Activated T-helper 1 cell treated with anti-CD3 and anti-CD28 coated beads, Interleukin-2, amount 50 U/mL, for 16 hours (primary cell): ENCODE measurements around the gene CMTM8.
"Not testable (repeated sequence)": the region's sequence is repeated elsewhere in the genome, so short reads cannot be mapped to it uniquely, and the experiment has no call there.

Experiments
- DNase-seq, 2 donors: peaks; one replicate each; pipeline ENCODE4 v3.0.0-alpha.2; 2020; ENCODE audit warnings: low read depth in 1 of 2, low spot score in 1 of 2

Gene CMTM8

DNA sequence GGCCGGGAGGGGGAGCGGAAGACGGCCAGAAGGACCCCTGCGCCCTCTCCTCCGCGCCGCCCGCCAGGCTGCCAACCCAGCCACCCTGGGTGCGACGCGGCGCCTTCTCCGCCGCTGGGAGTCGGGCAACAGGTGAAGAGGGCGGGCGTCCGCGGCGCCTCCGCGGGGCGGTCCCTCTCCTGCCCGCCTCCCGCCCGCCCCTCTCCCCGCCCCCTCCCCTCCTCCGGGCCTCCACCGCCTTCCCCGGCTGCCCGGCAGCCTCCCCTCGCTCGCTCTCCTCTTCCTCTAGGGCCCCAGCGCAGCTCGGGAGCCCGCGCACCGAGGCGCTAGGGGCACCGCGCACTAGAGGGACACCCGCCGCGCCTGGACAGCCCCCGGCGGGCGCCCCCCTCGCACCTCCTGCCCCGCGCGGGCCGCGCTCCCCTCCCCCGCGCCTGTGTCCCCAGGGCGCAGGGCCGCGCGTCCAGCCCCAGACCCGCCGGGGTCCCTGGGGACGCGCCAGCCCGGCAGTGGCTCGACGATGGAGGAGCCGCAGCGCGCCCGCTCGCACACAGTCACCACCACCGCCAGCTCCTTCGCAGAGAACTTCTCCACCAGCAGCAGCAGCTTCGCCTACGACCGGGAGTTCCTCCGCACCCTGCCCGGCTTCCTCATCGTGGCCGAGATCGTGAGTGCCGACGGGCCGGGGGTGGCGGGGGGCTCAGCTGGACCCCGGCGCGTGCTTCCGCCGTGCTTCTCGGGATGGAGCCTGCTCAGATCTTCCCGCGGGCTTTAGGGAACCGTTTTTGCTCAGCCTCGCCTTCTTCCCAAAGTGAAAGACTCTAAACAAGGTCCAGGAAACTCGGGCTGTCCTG is at the start of gene CMTM8:
Gene CMTM8 (plus strand): TSS at position 228 of the 854 bp plus-strand sequence. CDS start 293 bp downstream, at position 521.
- DNase-seq: peak; percentile 39 to 55

GRCh38 chr3:32189693-32190092 is 48.8 kb upstream of the CMTM8 start:
- no peak for DNase-seq

GRCh38 chr3:32190556-32190955 is 47.9 kb upstream of the CMTM8 start:
- DNase-seq: not testable (repeated sequence)

DNA sequence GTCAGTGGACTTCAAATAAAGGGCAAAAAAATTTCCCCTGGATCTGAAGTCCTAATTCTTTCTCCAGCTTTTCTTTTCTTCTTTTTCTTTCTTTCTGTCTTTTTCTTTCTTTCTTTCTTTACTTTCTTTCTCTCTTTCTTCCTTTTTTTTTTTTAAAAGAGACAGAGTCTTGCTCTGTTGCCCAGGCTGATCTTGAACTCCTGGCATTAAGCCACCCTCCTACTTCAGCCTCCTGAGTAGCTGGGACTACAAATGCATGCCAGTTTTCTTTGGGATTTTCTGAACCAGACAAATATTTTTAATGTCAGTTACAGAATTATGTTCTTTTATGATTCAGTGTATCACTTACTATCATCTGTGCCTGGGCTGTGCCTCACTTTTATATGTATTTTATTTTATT is 45.4 kb upstream of the CMTM8 start:
- DNase-seq: no peak

- no peak for DNase-seq
These were observed 43.8 kb upstream of the CMTM8 start for GRCh38 chr3:32194653-32195052.

GRCh38 chr3:32195995-32196540 is 42.4 kb upstream of the CMTM8 start:
- DNase-seq: no peak

- DNase-seq: no peak
These were observed 40.5 kb upstream of the CMTM8 start for GRCh38 chr3:32197991-32198390.

DNA sequence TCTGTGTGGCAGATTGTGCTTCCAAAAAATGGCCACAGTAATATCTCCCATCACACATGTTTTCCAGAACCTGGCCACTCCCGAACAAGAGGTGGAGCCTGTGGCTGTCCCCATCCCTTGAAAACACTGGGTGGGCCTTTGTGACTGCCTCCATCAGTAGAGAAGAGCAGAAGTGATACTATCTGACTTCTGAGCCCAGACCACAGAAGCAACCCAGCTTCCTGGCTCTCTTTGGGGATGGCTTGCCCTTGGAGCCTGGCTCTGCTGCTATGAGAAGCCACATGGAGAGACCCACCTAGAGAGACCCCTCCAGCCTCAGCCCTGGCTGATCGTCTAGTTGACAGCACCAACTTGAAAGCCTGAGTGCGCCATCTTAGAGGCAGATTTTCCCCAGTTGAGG is 39.8 kb upstream of the CMTM8 start:
- DNase-seq: no peak

GRCh38 chr3:32200490-32200889 is 38.0 kb upstream of the CMTM8 start:
- no peak for DNase-seq

DNA sequence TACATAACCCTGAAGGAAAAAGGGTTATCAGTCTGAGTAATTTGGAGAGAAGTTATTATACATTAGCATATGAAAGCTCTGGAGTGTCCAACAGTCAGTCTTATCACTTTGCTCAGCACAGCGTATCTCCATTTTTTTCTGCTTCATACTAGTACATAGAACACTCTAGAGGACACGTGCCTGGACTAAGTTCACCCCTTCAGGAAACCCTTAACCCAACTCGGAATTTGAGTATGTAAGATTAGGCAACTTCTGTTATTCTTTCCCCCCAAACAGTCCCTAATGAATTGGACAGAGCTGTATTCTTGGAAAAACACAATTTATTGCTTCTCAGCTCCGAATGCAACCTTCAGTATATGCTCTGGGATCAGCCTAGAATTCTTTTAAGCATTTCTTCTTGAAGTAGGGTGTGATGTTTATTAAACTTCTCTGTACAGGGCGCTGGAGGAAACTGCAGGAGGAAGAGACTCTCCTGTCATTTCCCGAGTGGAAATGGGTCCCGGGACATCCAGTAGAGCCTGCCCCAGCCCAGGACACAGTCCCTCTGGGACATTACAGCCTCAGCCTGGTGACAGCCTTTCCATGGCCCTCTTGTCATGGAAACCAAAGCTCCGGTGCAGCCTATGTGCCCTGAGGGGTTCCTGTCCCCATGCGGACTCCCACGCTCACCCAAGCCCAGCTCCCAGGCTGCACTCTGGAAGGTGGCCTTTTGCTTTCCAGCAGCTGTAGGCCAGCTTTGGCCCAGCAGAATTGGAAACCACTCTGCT is 37.3 kb upstream of the CMTM8 start:
- no peak for DNase-seq

GRCh38 chr3:32202496-32202895 is 36.0 kb upstream of the CMTM8 start:
- DNase-seq: no peak

DNA sequence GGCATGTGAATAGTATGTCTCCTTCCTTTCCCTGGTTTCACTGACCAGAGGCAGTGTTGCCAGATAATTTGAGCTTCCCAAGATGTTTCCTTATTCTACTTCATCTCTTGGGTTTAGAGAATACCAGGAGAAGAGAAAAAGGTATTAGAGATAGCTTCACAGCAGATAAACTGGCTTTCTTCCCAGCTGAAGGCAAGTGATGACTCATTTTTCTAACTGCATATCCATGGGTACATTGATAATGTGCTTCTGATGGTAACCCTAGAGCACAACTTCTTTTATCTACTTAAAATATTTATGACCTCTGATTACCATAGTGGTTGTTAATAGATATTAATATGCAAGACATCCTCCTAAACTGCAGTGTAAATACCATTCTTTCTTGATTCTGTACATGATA is 34.6 kb upstream of the CMTM8 start:
- DNase-seq: no peak

- DNase-seq: no peak
These were observed 30.0 kb upstream of the CMTM8 start for GRCh38 chr3:32208447-32208846.

DNA sequence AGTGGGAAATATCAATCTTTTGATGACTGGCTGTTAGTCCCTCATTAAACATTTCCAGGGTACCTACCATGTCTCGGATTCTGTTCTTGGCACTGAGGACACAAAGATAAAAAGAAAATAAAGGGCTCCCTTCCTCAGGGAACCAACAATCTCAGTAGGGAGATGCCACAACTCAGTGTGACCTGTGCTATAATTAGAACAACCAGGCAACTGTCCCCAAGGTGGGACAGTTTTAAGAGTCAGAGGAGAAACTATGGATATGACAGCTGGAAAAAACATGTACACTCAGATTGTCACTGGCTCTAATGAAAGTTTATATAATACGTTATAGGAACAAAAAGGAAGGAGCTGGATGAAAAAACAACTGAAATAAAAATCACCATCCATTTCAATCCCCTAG is 23.3 kb upstream of the CMTM8 start:
- no peak for DNase-seq

- DNase-seq: no peak
These were observed 22.2 kb upstream of the CMTM8 start for GRCh38 chr3:32216172-32216783.

- DNase-seq: no peak
These were observed 21.1 kb upstream of the CMTM8 start for GRCh38 chr3:32217339-32217738.

- DNase-seq: no peak
These were observed 18.9 kb upstream of the CMTM8 start for GRCh38 chr3:32219537-32219936.

DNA sequence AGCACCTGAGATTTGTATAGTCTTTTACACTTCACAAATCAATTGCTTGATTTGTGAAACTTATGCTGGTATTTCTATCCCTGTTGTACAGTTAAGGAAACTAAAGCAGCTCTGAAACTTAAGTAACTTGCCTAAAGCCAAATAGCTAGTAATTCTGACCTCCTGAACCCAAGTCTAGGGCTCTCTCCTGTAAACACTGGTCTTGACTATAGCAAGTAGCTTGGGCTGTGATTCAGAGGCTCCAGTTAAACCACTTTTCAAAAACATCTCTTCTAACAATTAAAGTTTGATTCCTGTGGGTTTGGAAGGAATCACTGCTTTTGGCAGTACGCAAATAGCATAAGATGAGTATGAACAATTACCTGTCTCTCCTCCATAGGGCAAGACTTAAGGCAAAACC is 18.5 kb upstream of the CMTM8 start:
- DNase-seq: no peak

DNA sequence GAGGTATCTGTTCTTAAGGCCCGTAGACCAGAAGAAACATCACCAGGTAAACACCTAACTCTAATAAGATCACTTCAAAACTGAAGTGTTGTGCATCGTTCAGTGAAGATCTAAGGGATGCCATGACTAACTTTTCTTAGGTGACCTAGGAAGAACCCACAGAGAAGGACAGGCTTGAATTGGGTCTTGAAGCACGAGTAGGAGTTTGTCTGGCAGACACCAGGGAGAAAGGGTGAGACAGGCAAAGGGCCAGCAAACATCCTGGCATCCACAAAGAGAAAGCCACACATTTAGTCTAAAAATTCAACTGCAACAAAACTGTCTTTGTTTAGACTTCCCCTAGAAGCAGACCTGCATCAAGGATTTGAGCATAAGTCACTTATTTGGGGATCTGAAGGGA is 15.5 kb upstream of the CMTM8 start:
- no peak for DNase-seq

- DNase-seq: no peak
These were observed 14.4 kb upstream of the CMTM8 start for GRCh38 chr3:32224016-32224516.

DNA sequence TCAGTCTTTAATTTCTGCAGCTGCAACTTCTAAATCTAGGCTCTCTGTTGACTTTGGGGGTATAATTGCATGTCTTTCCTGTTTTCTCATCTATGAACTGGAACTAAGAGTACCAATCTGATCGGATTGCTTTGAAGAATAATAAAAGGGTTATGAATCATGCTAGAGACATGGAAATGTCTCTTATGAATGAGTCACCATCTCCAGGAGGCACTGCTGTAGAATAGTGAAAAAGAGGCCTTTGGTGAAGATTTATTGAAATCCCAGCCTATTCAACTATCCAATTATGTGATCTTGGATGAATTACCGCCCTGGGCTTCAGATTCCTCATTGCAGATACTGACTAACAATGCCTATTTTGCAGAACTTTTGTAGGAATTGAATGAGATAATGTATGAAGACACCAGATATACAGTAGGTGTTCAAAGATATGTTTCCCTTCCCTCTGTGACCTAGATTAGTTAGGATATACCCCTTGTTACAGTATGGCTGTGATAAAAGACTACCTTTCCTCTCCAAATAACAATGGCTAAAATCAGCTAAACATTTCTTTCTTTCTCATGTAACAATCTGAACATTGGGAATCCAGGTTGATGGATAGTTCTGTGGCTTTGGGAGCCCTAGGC is 11.5 kb upstream of the CMTM8 start:
- no peak for DNase-seq
